GM10266 (cell line): Measurements from ENCODE around the gene ARHGEF10L.

ENCODE experiments used
- DNase-seq: peaks from one replicate; pipeline ENCODE4 v3.0.0; 2012; ENCODE audit errors: extremely low spot score
- TF ChIP-seq, protein P1 (sequence below): IDR thresholded peaks from 2 replicates; pipeline ENCODE4 v1.5.1; 2012; ENCODE audit warnings: mild to moderate bottlenecking, low read depth; ENCODE audit not compliant: control insufficient read depth, insufficient read depth; ENCODE audit errors: missing control alignments

The ARHGEF10L gene

DNA sequence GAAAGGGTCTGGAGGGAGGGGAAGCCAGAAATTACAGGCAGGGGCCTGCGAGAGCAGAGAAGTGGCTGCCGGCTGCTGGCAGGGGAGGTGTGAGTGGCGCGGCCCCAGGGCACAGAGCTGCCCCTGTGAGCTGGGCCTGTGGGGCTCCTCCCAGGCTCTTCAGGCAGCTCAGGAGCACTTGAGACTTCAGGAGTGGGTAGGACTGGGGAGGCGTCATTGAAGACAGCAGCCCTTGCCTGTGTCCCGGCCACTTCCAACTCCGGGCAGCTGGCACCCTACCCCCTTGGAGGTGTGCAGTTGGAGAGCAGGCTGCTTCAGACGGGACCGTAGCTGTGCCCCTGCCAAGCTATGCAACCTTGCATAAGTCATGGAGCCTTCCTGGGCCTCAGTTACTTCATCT is 128.1 kb downstream of the ARHGEF10L start:
- TF ChIP-seq, protein P1, sequence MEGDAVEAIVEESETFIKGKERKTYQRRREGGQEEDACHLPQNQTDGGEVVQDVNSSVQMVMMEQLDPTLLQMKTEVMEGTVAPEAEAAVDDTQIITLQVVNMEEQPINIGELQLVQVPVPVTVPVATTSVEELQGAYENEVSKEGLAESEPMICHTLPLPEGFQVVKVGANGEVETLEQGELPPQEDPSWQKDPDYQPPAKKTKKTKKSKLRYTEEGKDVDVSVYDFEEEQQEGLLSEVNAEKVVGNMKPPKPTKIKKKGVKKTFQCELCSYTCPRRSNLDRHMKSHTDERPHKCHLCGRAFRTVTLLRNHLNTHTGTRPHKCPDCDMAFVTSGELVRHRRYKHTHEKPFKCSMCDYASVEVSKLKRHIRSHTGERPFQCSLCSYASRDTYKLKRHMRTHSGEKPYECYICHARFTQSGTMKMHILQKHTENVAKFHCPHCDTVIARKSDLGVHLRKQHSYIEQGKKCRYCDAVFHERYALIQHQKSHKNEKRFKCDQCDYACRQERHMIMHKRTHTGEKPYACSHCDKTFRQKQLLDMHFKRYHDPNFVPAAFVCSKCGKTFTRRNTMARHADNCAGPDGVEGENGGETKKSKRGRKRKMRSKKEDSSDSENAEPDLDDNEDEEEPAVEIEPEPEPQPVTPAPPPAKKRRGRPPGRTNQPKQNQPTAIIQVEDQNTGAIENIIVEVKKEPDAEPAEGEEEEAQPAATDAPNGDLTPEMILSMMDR: no peak
- DNase-seq: no peak

DNA sequence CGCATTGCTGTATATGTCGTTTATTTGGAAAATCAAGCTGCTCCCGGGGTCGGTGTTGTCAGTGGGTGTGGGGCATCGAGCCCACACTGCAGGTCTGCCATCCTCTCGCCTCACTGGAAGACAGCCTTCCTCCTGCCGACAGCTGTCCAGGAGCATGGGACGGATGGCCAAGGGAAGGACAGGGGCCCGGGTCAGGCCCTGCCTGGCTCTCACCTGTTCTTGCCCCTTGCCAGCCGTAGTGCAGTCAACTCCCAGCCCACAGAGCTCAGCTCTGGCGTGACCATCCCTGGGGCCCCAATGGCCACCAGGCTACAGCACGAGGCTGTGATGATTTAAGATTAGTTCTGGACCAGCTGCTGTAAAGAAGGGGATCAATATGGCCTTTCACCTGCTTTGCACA is 128.7 kb downstream of the ARHGEF10L start:
- TF ChIP-seq, protein P1: no peak
- DNase-seq: no peak

DNA sequence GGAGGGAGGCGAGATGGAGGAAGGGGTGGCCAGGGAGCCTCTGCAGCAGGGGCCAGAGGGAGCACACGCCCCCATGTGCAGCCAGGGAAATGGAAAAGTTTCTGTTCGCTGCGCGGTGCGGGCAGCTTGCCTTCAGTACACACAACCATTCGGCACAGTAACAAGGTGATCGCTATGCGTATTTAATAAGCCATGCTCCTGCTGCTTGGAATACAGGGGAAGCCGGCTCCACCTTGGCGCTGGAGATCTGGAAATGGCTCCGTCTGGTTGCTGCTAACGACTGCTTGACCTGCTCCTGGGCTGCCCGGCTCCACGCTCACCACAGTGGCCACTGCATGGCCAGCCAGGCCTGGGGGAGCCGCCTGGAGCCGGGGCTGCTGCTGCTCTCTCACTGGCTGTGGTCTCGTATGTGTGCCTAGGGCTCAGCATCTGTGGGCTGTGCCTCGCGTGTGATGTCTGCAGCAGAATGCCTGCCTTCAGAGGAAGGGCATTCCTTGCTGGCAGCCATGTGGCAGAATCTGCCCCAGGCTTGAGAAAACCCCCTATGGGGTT is 129.2 kb downstream of the ARHGEF10L start:
- TF ChIP-seq, protein P1: no peak
- DNase-seq: no peak

DNA sequence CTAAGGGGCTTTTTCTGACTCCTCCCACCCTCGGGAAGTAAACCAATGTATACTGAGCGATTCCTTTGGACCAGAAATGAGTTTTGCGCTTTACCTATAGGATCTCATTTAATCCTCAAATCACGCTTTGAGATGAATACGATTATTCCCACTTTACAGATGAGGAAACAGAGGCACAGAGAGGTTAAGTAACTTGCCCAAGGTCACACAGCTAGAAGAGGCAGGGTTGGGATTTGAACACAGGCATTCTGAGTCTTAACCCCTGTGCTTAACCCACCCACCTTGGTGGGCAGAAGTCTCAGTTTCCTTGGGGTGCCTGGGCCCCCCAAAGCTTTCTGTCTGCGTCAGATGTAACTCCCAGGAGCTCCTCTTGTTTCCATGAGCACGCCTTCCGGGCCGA is 129.8 kb downstream of the ARHGEF10L start:
- no peak for DNase-seq
- TF ChIP-seq, protein P1: no peak

DNA sequence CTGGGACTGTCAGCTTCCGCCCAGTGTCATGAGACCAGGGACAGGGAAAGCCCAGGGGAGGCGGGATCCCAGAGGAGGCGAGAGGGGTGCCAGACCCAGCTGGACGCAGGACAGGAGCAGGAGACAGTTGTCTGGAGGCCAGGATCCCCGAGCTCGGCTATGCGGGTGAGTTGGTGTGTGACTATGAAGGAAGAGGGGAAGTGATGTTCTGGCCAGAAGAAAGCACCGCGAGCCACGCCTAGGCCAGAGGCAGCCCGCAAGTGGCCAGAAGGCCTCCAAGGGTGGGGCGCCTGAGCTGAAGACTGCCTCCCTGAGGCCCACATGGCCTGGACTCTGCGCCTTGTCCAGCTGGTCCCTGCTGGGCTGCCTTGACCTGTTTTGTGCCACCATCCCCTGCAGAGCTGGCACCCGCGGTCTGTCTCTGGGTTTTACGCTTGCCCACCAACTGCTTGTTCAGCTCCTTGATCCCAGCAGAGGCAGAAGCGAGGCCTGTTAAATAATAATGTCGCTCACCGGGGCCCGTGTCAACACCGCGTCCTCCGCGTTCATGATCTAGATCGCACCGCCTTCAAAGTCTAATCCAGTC is 130.5 kb downstream of the ARHGEF10L start:
- no peak for DNase-seq
- TF ChIP-seq, protein P1: no peak

DNA sequence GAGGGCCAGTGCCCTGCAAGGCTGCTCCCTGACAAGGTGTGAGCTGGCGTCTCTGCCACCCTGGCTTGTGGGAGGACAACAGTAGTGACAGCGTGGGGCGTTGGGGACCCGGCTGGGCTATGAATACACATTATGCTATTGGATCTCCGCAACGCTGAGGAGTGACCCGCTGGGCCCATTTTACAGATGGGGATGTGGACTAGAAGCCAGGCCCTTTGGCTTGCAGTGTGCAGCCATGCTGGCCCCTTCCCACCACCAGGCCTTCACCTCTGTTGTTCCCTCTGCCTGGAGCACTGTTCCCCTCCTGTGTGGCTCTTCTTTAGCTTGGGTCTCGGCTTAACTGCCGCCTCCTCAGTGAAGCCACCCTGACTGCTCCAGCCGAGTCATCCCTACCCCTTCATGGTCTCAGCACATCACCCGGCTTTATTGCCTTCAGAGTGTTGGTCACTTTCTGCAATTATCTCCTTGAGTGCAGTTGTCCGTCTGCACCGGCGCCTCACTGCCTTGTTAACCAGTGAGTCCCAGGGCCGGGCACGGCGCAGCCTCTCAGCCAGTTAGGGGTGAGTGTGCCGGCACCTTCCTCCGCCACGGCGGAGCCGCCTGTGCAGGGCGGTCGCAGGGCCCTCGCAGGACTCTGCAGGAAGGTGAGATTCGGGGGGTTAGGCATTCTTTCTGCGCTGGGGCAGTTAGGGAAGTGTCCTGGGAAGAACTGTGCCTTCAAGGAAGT is 131.3 kb downstream of the ARHGEF10L start:
- no peak for DNase-seq

More for the DNA sequence above, 131.3 kb downstream of the ARHGEF10L start:
- TF ChIP-seq, protein P1: no peak
